ENCODE data around the gene CFAP299. TPM values are rescaled to one million over a fixed set of nuclear protein-coding genes. Genes with fewer than 3 reads are reported as not detected.

Gene CFAP299
- total and polyA plus RNA-seq, 9 of the 15 experiments (the other 6 are each of a cell fraction or from before 2014, with no cell fraction given) = 0.09 to 3.0 (median 0.76) TPM

- no peak overlapping the region for H3K27ac ChIP-seq (ENCODE audit: extremely low read depth, low read depth, low read length)
- no peak overlapping the region for H2AFZ ChIP-seq (ENCODE audit: low read depth, low read length)
- no TSS peak for BruUV-seq (replicated peaks)
- DNase-seq (ENCODE audit: extremely low read depth in 1 of 4, low spot score in 3 of 4) (no peak), FAIRE-seq (no peak), ATAC-seq (no peak)
- no peak overlapping the region for H3K4me2 ChIP-seq (ENCODE audit: insufficient read depth, low read length)
- no peaks in the 10 kb centered on the region for H3K9me3 ChIP-seq (replicated peaks; ENCODE audit: control insufficient read depth, insufficient read depth, low read depth, low read length)
- intact Hi-C loops (cut with micrococcal nuclease) = no loop called here
- POLR2A ChIA-PET = no interaction called here
- WGBS (ENCODE audit: insufficient coverage, low coverage, missing lambda C conversion rate) = 6% methylated on average over 1 of the region's 1 CpG
- H3K27me3 ChIP-seq (ENCODE audit: control insufficient read depth in 2 of 2, insufficient read depth in 2 of 2, low read length in 2 of 2) = no peaks in the 10 kb centered on the region
- in situ Hi-C loops (cut with MboI) = no loop called here
- H4K20me1 ChIP-seq (replicated peaks; ENCODE audit: control insufficient read depth, insufficient read depth, low read length) = no peaks in the 10 kb centered on the region
- CTCF ChIA-PET (ENCODE audit: low intra/inter-chr PET ratio) = no interaction called here
- H3K36me3 ChIP-seq (ENCODE audit: control insufficient read depth, insufficient read depth, low read length) = no peaks in the 10 kb centered on the region
- no peak overlapping the region for H3K9ac ChIP-seq (ENCODE audit: insufficient read depth in 1 of 2, low read depth in 2 of 2, low read length in 2 of 2)
- no peak overlapping the region for H3K4me3 ChIP-seq
- TF ChIP-seq HDAC3 (IDR thresholded peaks at IDR 0.05; ENCODE audit: borderline replicate concordance, partially characterized antibody) (no peak), RCOR1 (IDR thresholded peaks at IDR 0.05; ENCODE audit: borderline replicate concordance in 1 of 2, low read depth in 2 of 2, low read length in 2 of 2) (no peak), ZNF449 (CRISPR knock-in tag; IDR thresholded peaks at IDR 0.05) (no peak), ZNF274 (IDR thresholded peaks at IDR 0.05; ENCODE audit: borderline replicate concordance, low read depth, low read length) (no peak), HES1 (IDR thresholded peaks at IDR 0.05; ENCODE audit: low read depth) (no peak)
- H3K79me2 ChIP-seq (ENCODE audit: control insufficient read depth, insufficient read depth, low read length) = no peaks in the 10 kb centered on the region
- H3K4me1 ChIP-seq (replicated peaks in 1 of 2; ENCODE audit: control insufficient read depth in 2 of 2, insufficient read depth in 2 of 2, low read length in 2 of 2) = no peaks in the 10 kb centered on the region
- no peaks in the 10 kb centered on the region for H3K9me1 ChIP-seq (ENCODE audit: control insufficient read depth, insufficient read depth, low read length)
Measured at GRCh38 chr4:80803337-80803736, 467.8 kb downstream of the CFAP299 start.

All from K562 (cell line).